Coronary artery (tissue), 2 donors: ENCODE data around the gene GALNT8.

Experiments used
- DNase-seq: peaks from one replicate; pipeline ENCODE4 v3.0.0-alpha.2; 2017; ENCODE audit warnings: low spot score
- H3K27ac ChIP-seq, 2 donors: fragments of 200-600 bp; sonication (generic); one replicate each; pipeline ENCODE4 v1.5.1; 2016 to 2019
- H3K4me3 ChIP-seq: fragments of 200-600 bp; sonication (generic); 2 replicates; pipeline ENCODE4 v1.5.1; 2016; ENCODE audit warnings: mild to moderate bottlenecking, moderate library complexity
- TF ChIP-seq, protein P1 (sequence below): fragments of 200-600 bp; sonication (generic); IDR thresholded peaks from one replicate; pipeline ENCODE4 v1.5.1; 2019; ENCODE audit warnings: antibody characterized with exemption

The GALNT8 gene

DNA sequence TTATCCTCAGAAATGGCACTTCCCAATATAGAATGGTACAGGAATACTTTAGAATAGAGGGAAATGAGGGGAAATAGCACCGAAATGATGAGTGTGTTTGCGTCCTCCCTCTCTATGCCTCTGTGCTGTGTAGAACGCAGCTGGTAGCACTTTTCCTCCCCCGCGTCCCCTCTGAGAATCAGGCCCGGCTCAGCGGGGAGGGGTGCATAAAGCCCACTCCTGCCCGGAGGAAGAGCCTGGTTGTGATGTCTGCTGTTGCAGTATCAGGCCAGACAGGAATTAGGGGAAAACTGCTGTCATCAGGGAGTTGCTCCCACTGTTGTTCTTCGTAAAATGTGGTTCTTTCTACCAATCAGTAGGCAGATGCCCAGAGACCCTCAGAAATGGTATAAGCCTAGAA is 76.0 kb downstream of the GALNT8 start:
- DNase-seq = no peak
- H3K27ac ChIP-seq = no peak overlapping the region
- TF ChIP-seq, protein P1, sequence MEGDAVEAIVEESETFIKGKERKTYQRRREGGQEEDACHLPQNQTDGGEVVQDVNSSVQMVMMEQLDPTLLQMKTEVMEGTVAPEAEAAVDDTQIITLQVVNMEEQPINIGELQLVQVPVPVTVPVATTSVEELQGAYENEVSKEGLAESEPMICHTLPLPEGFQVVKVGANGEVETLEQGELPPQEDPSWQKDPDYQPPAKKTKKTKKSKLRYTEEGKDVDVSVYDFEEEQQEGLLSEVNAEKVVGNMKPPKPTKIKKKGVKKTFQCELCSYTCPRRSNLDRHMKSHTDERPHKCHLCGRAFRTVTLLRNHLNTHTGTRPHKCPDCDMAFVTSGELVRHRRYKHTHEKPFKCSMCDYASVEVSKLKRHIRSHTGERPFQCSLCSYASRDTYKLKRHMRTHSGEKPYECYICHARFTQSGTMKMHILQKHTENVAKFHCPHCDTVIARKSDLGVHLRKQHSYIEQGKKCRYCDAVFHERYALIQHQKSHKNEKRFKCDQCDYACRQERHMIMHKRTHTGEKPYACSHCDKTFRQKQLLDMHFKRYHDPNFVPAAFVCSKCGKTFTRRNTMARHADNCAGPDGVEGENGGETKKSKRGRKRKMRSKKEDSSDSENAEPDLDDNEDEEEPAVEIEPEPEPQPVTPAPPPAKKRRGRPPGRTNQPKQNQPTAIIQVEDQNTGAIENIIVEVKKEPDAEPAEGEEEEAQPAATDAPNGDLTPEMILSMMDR = no peak
- H3K4me3 ChIP-seq = no peak overlapping the region

DNA sequence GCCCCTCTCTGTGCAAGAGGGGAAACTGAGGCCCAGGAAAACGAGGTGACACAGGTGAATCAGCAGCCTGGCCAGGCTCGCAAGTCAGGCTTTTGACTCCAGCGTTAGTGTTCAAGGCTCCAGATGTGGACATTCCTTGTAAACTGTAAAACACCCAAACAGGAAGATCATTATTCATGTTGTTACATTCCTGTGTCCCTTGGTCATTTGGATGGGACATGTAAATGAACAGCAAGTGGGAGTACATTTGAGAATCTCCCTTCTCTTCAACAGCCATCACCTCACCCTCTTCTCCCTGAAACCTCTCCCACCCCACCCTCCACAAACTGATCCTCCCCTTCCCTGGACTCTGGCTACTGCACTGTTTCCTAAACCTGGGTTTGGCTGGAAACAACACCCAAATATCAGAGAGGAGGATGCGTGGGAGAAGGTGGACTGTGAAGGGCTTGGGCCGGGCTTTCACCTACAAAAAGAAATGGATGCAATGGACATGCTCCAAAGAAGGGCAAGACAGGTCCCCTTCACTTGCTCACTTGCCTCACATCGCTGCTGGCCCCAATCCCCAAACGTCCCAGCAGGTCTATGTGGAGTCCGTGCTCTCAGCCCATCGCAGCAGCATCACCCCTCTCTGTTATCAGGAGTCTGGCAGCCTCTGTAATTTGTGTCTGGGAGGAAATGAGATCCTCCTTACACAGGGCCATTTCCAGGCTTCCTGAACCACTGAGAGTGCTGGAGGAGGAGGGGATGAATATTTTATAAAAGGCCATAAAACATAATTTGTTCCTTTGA is 76.7 kb downstream of the GALNT8 start:
- no peak overlapping the region for H3K4me3 ChIP-seq
- DNase-seq = no peak
- TF ChIP-seq, protein P1 = no peak
- H3K27ac ChIP-seq = no peak overlapping the region

DNA sequence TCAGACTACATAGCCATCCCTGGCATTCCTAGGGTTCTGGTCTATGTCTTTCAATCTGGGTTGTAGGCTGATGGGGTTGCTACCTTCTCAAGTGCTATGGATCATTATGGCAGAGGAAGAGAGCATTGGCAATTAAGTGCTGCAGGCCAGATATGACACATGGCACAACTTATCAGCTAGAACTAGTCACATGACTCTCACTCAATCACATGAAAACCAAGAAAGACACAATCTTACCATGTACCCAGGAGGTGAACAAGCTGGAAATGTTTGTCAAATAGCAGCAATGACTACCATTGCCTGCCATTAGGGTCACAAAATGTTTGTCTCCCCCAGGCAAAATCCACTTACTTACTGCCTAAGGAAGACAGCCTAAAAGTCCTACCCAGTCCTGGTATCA is 80.4 kb downstream of the GALNT8 start:
- H3K27ac ChIP-seq = no peak overlapping the region
- DNase-seq = no peak
- H3K4me3 ChIP-seq = no peak overlapping the region
- TF ChIP-seq, protein P1 = no peak

DNA sequence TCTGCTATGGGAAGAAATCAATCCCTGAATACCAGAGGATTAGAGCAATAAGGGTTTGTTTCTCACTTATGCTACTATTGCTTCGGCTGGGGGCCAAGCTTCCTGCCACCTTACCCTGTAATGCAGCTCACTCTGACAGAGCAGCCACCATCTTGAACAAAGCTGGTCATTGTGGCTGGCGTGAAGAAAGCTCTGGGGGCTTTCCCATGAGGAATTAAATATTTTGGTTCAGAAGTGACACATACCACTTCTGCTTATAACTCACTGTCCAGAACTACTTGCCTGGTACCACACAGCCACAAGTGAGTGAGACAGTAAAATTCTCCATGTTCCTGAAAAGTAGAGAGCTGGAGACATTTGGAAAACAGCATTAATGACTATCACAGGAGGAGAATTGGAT is 82.6 kb downstream of the GALNT8 start:
- TF ChIP-seq, protein P1 = no peak
- no peak for DNase-seq
- Histone ChIP-seq H3K27ac (no peak overlapping the region), H3K4me3 (no peak overlapping the region)

DNA sequence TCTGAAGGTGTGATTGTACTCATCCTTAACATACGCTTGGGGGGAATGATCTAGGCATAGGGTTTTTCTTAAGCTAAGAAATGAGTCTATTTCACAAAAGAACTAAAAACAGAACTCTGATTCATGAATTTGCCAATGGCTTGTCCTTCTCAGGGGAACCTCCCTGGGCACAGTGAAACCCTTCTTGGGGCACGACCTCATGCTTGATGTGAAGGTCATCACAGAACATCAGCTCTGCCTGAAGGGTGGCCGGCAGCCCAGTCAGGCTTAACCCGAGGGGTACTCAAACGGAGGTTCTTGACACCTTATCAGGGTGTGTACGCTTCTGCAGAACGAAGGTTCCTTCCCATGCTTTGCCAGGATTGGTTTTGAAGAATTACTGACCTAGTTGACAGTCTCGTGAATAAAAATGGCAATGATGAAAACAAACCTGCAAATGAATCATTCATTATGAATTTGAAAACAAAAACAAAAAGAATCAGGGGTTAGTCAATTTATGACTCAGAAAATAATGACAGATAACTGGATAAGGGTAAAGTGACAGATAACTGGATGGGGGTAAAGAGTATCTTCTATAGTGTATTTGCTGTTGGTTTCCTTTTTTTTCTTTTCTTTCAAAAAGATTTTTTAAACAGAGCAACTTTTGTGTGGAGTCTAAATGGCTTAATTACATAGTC is 86.4 kb downstream of the GALNT8 start:
- no peak for DNase-seq
- TF ChIP-seq, protein P1 = no peak
- Histone ChIP-seq H3K4me3 (no peak overlapping the region), H3K27ac (no peak overlapping the region)

DNA sequence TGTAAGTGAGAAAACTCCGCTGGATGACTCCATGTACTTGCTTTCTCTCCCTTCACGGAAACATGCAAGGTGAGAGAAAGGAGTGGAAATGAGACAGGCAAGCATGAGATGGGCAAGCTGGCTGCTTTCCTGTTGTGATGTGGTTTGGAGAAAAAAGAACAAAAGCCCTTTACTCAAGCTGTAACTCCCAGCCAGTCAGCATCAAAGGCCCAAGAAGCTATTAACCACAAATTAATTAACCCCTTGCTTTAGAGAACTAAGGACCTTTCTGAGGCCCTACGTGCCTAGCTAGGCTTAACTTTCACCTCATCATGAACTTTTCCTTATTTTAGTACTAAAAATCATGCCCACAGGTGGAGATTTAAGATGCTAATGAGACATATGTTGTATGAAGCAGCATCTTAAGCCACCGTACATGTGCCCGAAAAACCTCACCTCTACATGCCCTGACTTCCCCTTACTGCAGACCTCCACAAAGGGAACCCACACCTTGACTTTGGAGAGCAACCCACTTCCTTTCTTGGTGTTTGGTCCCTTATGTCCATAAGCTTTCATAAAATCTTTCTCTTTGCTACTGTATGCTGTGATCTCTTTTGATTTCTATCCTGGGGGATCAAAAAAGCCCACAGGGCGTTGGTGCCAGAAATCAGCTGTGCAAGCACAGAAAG is 87.0 kb downstream of the GALNT8 start:
- Histone ChIP-seq H3K4me3 (no peak overlapping the region), H3K27ac (no peak overlapping the region)
- TF ChIP-seq, protein P1 = no peak
- DNase-seq = no peak
